ENCODE results near the gene RBM5.

GRCh38 chr3:50125541-50126286, 37.0 kb downstream of the RBM5 start:
- no peak for TF ChIP-seq CTCF (IDR thresholded peaks at IDR 0.05)
- TF ChIP-seq POLR2A (IDR thresholded peaks at IDR 0.05; ENCODE audit: low read depth): no peak
- TF ChIP-seq EP300 (IDR thresholded peaks at IDR 0.05): no peak
- TF ChIP-seq POLR2AphosphoS5 (IDR thresholded peaks at IDR 0.05): no peak

Data from esophagus muscularis mucosa (tissue), 4 donors.